CD4-positive, alpha-beta T cell treated with Interleukin-2 at 100 ng/mL for 4 hours (primary cell): ENCODE data around the gene MYO18B.
"Not testable (repeated sequence)": the region's sequence is repeated elsewhere in the genome, so short reads cannot be mapped to it uniquely, and the experiment has no call there.

ENCODE experiments used
- DNase-seq: peaks from one replicate; pipeline ENCODE4 v3.0.0-alpha.2; 2020; ENCODE audit warnings: low spot score

The MYO18B gene

DNA sequence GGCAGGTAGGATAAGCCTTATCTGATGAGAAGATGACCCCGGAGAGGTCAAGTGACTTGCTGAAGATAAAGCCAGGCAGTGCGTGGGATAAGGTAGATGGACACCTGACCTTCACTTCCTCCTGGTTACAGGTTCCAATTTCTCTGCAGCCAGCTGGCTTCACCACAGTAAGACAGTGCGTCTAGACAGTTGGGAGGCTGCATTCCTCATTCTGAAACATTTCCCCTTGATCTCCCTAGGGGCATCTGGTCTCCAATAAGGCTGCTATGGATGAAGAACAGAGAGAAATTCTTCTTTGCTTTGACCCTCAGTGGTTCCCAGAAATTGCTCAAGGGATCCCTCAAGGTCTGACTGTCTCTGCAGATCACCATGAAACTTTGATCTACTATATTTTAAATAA lies 211.3 kb downstream of the MYO18B start:
- DNase-seq = no peak

DNA sequence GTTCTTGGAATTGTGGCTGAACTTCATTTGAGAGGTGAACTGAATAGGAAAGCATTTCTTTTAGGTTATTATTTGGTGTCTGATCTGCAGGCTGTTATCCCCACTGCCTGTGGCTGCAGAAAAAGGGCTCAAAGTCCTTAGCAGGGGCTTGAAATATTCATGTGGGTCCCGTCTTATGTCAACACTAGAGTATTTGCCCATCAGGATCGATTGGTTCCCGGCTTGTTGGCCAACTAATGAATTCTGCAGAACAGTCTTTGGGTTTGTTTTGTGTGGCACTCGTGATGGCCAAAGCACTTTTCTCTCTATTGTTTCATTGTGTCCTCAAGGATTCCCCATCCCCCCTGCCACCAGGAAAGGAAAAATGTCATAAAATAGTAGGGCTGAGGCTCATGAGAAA lies 211.9 kb downstream of the MYO18B start:
- DNase-seq = no peak

DNA sequence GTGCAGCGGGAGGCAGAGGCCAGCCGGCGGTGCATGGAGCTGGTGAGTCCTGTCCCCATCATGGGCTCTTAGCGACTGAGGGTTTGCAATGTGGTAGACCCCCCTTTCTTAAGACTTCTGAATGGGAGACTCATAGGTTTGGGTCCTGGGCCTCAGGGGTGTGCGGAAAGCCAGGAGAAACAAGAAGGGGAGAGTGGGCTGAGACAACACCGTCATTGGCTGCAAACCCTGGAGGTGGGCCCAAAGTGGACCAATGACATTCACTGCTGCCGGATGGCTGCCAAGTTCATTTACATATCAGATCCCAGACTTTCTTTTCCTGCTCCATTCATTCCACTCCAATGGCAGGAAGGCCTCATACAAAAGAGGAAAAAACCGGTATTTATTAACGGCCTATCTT lies 213.3 kb downstream of the MYO18B start:
- DNase-seq = no peak

DNA sequence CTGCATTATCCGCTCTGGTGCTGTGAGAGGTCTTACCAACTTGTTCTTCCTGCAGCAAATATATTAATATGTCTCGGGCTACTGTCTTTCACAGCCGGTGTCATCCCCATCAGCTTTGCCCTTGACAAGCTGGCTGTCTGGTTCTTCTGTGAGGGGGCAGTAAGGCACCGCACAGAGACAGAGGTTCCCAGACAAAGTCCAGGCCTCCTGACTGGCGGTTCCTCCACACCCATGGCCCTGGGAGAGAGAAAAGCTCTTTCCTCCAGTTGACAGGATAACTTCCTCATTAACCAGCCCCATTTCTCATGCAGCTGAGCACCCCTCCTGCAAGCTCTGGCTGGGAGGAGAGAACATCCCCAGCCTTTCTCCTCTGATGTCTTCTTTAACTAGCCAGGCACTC lies 214.8 kb downstream of the MYO18B start:
- DNase-seq = no peak

DNA sequence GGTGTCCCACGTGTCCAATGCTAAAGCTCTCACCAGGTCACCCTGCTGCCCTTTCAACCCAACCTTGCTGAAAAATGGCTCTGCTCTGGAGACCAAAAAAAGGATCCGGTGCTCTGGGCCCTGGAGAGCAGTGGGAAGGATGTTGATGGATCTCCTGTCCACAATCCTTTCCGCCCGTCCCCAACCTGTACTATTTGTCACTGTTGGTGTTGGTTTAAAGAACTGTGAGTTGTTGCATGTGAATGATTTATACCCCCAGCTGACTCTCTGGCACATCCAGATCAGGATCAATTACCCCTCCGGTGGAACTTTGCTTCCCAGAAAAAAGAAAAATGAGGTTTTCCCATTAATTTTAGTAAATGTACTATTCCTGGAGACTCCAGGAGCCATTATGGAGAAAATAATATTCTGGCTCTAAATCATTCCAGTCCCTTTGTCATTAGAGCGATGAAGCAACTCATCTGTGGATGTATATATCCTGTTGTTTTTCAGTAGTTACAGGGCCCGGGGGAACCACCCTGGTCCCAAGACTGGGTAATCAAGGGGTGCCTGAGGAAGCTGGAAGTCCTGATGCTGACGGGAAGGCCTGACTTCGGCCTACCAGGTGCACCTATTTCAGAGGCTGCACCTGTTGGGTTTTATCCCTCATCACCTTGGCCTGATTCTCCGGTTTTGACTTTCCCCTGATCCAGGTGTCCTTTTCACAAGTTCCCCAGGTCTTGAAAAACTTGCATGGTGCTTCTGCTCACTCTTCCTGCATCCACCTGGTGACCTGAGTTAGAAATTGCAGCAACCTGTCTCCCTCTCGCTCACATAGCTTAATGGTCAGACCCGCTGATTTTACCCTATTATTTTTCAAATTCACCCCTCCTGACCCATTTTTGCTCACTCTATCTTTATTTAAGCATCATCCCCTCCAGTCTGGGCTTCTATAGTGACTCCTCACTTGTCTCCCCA lies 218.1 kb downstream of the MYO18B start:
- DNase-seq = no peak

DNA sequence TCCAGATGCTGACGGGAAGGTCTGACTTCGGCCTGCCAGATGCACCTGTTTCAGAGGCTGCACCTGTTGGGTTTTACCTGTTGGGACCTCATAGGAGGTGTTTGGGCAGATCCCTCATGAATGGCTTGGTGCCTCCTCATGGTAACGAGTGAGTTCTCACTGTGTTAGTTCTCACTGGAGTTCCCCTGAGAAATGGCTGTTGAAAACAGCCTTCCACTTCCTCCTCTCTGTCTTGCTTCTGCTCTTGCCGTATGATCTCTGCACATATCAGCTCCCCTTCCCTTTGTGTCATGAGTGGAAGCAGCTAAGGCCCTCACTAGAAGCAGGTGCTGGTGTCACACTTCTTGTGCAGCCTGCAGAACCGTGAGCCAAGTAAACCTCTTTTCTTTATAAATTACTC lies 219.7 kb downstream of the MYO18B start:
- DNase-seq = no peak

DNA sequence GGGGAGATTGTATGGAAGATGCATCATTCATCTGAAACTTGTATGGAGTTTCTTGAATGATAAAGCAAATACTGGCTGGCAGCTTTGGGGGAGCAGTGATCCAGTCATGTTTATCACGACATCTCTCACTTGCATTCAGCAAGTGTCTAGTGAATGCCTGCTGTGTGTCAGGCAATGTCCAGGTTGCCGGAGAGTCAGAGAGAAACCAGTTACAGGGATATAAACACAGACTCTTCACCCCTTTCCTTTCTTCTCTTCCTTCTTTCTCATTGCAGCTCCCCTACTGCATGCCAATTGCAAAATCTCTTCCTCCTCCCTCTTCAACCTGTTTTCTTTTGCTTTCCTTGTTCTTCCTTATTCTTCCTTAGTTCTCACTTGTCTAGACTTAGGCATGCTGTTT lies 220.7 kb downstream of the MYO18B start:
- DNase-seq = no peak

DNA sequence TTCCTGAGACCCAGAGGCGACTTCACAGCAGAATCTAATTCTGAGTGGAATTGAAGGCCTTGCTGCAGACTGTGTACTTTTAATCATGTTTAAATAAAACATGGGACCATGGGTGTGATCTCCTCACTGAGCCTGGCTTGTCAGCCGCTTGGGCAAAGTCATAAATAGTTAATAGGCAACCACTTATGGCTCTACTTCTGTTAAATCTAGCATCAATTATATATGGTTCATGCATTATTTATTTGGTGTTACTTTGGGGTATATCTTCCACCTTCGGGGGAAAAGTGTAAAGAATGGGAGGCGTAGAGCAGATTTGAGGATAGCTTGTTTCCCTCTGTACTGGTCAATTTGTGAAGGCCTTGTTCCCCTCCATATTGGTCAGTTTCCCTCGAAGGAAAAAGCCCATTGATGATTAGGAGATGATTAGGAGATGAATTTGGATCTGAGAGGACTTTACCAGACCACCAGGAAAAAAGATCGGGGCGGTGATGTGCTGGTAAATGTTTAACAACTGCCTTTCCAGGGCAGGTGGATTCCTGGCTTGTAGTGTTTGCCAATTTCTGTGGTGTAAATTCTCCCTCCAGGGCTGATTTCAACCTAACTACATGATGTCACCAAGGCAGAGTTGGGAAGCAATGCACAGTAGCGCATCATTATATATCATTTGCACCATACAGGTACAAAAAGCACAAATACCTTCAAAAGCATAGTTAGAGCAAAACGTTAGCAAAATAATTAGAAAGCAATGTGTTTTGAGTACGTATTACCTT lies 223.2 kb downstream of the MYO18B start:
- no peak for DNase-seq

DNA sequence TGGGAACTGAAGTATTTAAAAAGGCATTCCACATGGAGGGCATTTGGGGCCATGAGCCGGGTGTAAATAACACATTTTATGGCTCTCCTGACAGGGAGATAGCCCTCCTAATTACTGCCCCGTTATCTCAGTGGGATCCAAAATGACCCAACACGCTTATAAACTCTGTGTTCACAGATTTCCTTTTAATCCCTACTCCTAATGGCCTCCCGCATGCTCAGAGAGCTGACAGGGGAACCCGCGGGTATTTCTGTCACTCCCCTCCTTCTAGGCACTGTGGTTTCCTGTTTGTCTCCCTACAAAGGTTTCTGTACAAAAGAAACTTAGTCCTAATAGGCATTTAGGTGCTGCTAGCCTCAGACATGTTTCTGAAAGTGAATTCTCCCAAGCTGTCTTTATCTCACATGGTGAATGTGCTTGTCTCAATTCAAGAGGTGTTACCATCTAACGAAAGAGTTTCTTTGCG lies 224.5 kb downstream of the MYO18B start:
- no peak for DNase-seq

DNA sequence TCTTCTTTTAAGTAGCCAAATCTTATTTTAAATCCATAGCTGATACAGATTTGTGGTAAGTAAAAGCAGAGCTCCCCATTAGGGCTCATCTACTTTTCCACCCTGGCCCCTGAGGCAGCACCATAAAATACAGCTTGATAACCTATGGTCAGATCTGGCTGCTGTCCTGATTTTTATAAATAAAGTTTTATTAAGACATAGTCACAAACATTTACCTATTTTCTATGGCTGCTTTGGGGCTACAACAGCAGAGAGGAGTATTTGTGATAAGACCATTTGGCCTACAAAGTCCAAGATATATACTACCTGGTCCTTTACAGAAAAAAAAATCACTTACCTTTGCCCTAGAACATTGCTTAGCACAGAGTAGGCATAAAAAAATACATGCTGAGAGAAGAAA lies 227.3 kb downstream of the MYO18B start:
- no peak for DNase-seq

DNA sequence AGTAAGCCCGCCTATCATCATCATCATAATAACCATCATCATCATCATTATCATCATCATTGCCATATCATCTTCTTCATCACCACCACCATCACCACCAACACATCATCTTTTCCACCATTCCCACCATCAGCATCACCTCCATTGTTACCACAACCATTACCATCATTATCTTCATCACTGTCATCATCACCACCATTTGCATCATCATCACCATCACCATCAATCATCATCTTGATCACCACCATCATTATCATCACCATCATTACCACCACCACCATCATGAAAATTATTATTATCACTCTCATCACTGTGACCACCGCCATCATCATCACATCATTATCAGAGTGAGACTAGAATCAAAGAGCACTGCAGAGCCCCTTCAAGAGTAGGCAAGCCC lies 227.9 kb downstream of the MYO18B start:
- no peak for DNase-seq

DNA sequence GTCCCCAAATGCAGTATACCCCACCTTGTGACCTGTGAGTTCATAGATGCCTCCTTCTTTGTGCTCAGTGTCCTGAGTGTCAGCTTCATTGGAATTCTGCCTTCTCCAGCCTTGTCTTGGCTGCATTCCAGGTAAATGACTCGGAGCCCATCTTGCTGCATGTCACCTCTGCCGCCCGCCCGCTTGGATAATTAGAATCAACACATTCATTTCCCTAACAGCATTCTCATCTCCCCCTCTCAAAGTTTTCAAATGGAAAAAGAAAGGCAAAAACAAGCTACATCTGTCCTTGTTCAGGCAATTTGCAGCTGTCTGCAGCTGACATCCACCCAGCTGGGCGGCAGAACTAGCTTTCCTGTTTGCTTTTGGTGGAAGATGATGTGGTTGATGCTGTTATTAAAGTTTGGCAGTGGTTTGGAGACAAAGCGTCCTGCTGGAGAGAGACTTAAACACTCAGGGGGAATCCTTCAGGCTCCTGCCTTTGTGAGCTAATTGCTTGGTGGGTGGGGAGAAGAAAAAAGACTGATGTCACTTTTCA lies 228.5 kb downstream of the MYO18B start:
- DNase-seq = no peak

DNA sequence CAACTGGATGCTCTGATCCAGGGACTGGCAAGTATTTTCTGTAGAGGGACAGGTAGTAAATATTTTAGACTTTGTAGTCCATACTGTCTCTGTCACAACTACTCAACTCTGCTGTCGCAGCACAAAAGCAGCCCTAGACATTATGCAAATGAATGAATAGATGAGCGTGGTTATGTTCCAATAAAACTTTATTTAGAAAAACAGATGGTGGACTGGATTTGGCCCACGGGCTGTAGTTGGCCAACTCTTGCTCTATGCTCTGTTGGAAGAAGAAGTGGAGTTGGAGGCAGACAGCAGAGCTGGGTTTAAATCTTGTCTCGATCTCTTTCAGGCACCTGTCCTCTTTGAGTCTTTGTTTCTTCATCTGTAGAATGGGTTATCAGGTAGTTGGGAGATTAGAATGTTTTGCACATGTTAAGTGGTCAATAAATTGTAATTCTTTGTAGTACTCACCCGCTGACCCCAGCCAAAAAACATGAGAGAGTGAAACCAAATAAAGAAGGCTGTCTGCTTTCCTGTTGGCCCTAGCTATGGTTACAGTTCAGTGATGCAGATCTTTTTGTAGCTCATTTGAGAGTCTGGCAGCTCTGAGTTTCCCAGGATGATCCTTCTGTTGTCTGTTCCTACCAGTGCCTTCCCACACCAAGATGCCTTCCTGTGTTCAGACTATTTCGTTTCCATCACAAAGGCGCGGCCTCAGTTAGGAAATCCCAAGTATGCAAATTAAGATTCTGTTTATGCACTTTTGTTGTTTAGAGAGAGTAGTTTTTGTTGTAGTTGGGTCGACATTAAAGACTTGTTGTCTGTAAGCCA lies 229.2 kb downstream of the MYO18B start:
- no peak for DNase-seq

DNA sequence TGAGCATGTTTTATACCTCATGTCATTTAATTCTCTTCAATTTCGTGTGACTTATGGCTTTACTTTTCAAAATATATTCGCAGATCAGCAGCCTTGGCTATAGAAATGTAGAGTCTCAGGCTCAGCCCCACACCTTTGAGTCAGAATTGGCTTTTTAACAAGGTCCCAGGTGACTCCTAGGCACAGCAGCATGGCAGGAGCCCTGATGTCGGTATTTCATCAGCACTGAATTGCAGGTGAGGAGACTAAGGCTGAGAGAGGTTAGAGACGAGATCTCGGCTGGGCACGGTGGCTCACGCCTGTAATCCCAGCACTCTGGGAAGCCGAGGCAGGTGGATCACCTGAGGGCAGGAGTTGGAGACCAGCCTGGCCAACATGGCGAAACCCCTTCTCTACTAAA lies 230.4 kb downstream of the MYO18B start:
- no peak for DNase-seq

DNA sequence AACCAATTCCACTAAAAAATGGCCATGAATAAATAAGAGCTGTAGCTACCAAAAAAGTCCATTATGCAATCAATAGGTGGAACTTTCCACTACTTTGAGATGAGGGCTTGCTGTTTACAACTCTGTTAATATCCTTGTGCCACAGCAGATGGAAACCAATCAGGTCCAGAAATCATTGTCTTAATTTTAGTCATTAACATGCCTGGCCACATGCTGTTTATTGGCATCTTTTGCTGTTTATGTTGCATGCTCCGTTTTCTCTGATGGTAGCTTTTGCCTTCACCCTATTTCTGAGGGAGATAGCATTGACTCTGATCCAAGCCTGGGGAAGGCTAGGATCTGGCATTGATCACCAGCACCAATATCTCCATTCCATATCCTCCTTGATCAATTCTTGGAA lies 234.4 kb downstream of the MYO18B start:
- DNase-seq = no peak

DNA sequence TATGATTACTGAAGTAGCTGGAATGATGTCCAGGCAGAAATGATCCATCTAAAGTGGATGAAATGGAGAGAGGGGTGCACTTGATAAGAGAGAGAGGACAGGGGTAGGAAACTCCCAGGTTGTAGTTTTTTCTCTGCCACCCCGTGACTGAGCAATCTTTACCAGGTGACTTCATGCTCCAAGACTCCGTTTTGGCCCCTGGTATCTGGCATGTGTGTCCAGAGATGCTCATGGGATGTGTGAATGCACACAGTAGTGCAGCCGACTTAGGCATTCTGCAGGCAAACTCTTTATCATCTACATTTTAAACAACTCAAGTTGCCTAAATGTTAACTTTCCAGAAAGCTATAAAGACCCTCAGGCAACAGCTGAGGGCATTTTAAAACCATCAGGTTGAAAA lies 238.0 kb downstream of the MYO18B start:
- DNase-seq = no peak

DNA sequence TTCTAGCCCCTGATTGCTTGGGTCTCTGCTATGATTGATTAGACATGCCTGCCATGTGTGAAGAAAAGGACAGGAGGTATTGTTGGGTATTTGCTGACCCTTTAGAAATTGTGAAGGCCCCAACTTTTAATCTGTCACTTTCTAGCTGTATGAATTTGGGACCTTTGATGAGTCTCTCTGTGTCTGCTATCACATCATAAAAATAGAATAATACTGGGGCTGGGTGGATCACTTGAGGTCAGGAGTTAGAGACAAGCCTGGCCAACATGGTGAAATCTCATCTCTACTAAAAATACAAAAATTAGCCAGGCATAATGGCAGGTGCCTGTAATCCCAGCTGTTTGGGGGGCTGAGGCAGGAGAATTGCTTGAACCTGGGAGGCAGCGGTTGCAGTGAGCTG lies 242.9 kb downstream of the MYO18B start:
- DNase-seq = not testable (repeated sequence)

DNA sequence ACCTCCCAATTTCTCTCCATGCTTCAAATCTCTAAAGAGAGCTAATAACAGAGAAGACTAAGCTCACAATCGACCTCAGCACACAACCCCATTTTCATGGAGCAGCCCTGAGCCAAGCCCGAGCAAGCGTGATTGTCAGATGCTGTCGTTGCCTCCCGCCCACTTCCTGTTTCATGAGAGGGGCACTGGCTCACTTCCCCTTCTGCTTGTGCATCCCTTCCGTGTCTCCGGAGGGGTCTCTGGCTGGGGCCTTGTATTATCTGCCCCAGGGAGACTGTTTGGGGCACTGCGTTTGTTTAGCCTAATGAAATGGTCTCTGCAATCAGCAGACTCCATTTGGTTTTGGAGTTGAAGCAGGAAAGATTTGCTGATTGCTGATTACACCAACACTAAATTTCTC lies 246.0 kb downstream of the MYO18B start:
- DNase-seq = no peak

DNA sequence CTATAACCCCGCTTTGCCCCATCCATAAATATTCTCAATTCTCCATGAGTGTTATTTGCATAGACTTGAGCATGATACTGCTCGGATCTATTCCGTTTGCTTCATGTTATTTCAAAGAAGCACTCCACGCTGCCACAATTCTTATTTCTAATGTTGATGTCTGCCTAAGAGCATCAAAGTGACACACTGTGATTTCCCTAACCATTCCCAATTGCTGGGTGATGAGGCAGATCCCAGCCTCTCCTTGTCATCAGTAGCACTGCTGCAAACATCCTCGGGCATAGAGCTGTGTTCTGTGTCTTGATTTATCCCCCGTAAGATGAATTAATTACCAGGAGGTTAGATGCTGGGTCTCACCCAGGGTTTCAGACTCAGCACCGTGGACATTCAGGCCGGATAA lies 249.0 kb downstream of the MYO18B start:
- DNase-seq = no peak

DNA sequence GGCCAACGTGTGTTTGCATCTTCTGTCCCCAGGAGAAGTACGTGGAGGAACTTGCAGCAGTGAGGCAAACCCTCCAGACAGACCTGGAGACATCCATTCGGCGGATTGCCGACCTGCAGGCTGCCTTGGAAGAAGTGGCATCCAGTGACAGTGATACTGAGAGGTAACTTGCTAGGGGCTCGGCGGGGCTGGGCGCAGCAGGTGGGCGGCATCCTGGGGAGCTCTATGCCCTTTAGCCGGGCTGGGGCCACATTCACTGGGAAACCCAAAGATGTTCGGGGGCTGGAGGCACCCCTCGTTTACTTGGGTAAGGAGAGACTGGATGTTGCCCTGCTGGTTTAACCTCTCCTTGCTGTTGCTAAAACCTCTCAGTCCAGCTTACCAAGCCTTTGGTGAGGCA lies 250.3 kb downstream of the MYO18B start:
- DNase-seq = no peak

DNA sequence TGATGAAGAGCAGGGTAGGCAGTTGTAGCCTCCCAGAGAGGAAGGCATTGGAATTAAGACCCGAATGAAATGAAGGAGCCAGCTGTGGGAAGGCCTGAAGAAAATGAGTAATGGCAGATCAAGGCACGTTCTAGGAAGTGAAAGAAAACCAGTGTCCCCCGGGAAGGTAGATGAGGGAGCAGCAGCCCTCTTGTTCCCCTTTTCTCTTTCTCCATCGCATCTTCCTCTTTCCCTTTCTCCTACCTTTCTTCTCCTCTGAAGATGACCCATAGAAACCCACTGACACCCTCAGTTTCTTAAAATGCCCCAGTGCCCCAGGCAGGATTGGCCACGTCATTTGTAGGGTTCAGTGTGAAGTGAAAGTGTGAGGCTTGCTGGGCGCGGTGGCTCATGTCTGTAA lies 254.7 kb downstream of the MYO18B start:
- DNase-seq = no peak
